Measurements from ENCODE around the gene APOC3. TPM values are rescaled to one million over a fixed set of nuclear protein-coding genes. Genes with fewer than 3 reads are reported as not detected.
"Not testable (repeated sequence)": the region's sequence is repeated elsewhere in the genome, so short reads cannot be mapped to it uniquely, and the experiment has no call there.

Gene APOC3
- total RNA-seq, 1 donor from 2014 or later, result 0.94 TPM

- no peak for DNase-seq (ENCODE audit: low spot score)
These were observed 641 bp downstream of the APOC3 start for GRCh38 chr11:116830184-116830912.

GRCh38 chr11:116831790-116832349, 2.2 kb downstream of the APOC3 start:
- no peak for DNase-seq (ENCODE audit: low spot score)

GRCh38 chr11:116832350-116833290, 2.9 kb downstream of the APOC3 start:
- DNase-seq (ENCODE audit: low spot score), result no peak

- DNase-seq (ENCODE audit: low spot score), result no peak
These were observed 3.7 kb downstream of the APOC3 start for GRCh38 chr11:116833491-116833815.

- DNase-seq (ENCODE audit: low spot score), result no peak
These were observed 4.3 kb downstream of the APOC3 start for GRCh38 chr11:116833816-116834534.

GRCh38 chr11:116834535-116835041, 4.9 kb downstream of the APOC3 start:
- not testable (repeated sequence) for DNase-seq (ENCODE audit: low spot score)

- no peak for DNase-seq (ENCODE audit: low spot score)
These were observed 5.5 kb downstream of the APOC3 start for GRCh38 chr11:116835042-116835772.

- peak; percentile 85 for DNase-seq (ENCODE audit: low spot score)
These were observed 6.3 kb downstream of the APOC3 start for GRCh38 chr11:116835791-116836631.

- no peak for DNase-seq (ENCODE audit: low spot score)
These were observed 6.9 kb downstream of the APOC3 start for GRCh38 chr11:116836632-116836991.

- no peak for DNase-seq (ENCODE audit: low spot score)
These were observed 7.8 kb downstream of the APOC3 start, which contains the start of gene APOA1 for GRCh38 chr11:116837231-116838091. TSS of gene APOA1 (minus strand) at chr11:116837622. CDS start at chr11:116837387, 235 bp downstream.

- no peak for DNase-seq (ENCODE audit: low spot score)
These were observed 8.8 kb downstream of the APOC3 start for GRCh38 chr11:116838321-116839084.

GRCh38 chr11:116840224-116840745, 10.6 kb downstream of the APOC3 start:
- no peak for DNase-seq (ENCODE audit: low spot score)

GRCh38 chr11:116840746-116841296, 11.1 kb downstream of the APOC3 start:
- DNase-seq (ENCODE audit: low spot score), result no peak

GRCh38 chr11:116842117-116842516, 12.4 kb downstream of the APOC3 start:
- no peak for DNase-seq (ENCODE audit: low spot score)

- DNase-seq (ENCODE audit: low spot score), result no peak
These were observed 13.2 kb downstream of the APOC3 start for GRCh38 chr11:116842909-116843308.

- DNase-seq (ENCODE audit: low spot score), result no peak
These were observed 14.0 kb downstream of the APOC3 start for GRCh38 chr11:116843661-116844060.

- no peak for DNase-seq (ENCODE audit: low spot score)
These were observed 15.0 kb downstream of the APOC3 start for GRCh38 chr11:116844722-116845121.

- DNase-seq (ENCODE audit: low spot score), result no peak
These were observed 17.9 kb downstream of the APOC3 start for GRCh38 chr11:116847612-116848011.
